Common myeloid progenitor, CD34-positive (primary cell): ENCODE data around the gene PPP2R5C.
"Not testable (repeated sequence)": the region's sequence is repeated elsewhere in the genome, so short reads cannot be mapped to it uniquely, and the experiment has no call there.

Source experiments
- CTCF ChIA-PET: fragments of 350-600 bp; sonication (Branson Sonifier 250); formaldehyde crosslinking; loops from one replicate; lab custom pipeline; 2021; ENCODE audit warnings: antibody characterized with exemption; lab: Charles Lee
- POLR2A ChIA-PET: fragments of 350-600 bp; sonication (Branson Sonifier 250); formaldehyde crosslinking; loops from one replicate; lab custom pipeline; 2021; ENCODE audit warnings: antibody characterized with exemption; lab: Charles Lee
- DNase-seq, 3 donors: peaks; one replicate each; pipeline versions ENCODE4 v3.0.0 to v3.0.0-alpha.2; 2013
- H3K27ac ChIP-seq, 2 experiments: 1 replicate in 1 of 2; 2 replicates in 1 of 2; pipeline ENCODE4 v1.7.0; 2013; ENCODE audit warnings: inconsistent platforms in 2 of 2, low read length in 2 of 2, mild to moderate bottlenecking in 2 of 2, low read depth in 1 of 2, moderate library complexity in 1 of 2; ENCODE audit not compliant: severe bottlenecking in 2 of 2, insufficient read depth in 1 of 2, poor library complexity in 1 of 2
- H3K27me3 ChIP-seq, 5 experiments: replicated peaks in 2 of 5; 1 replicate in 3 of 5; 2 replicates in 2 of 5; pipeline versions ENCODE4 v1.6.1 to v1.7.0; 2013; ENCODE audit warnings: low read length in 4 of 5, mild to moderate bottlenecking in 2 of 5, moderate library complexity in 2 of 5, inconsistent platforms in 1 of 5; ENCODE audit not compliant: insufficient read depth in 5 of 5, control insufficient read depth in 4 of 5
- H3K36me3 ChIP-seq, 4 experiments: 1 replicate in 2 of 4; 2 replicates in 2 of 4; pipeline versions ENCODE4 v1.6.1 to v1.7.0; 2013; ENCODE audit warnings: low read length in 3 of 4, control low read depth in 1 of 4, mild to moderate bottlenecking in 1 of 4; ENCODE audit not compliant: control insufficient read depth in 4 of 4, insufficient read depth in 4 of 4
- H3K4me1 ChIP-seq, 4 experiments: 1 replicate in 3 of 4; 2 replicates in 1 of 4; pipeline versions ENCODE4 v1.6.1 to v1.7.1; 2013; ENCODE audit warnings: low read length in 3 of 4, mild to moderate bottlenecking in 3 of 4, control low read depth in 1 of 4, inconsistent platforms in 1 of 4, moderate library complexity in 1 of 4; ENCODE audit not compliant: control insufficient read depth in 4 of 4, insufficient read depth in 4 of 4; ENCODE audit errors: control extremely low read depth in 1 of 4
- H3K4me3 ChIP-seq, 7 experiments: 1 replicate in 4 of 7; 2 replicates in 3 of 7; pipeline versions ENCODE4 v1.5.1 to v1.7.0; 2013; ENCODE audit warnings: mild to moderate bottlenecking in 7 of 7, low read length in 6 of 7, moderate library complexity in 6 of 7, inconsistent platforms in 2 of 7, low read depth in 2 of 7, control low read depth in 1 of 7; ENCODE audit not compliant: insufficient read depth in 4 of 7, control insufficient read depth in 1 of 7; ENCODE audit errors: extremely low read depth in 1 of 7
- H3K9me3 ChIP-seq, 5 experiments: 1 replicate in 4 of 5; 2 replicates in 1 of 5; pipeline versions ENCODE4 v1.6.1 to v1.7.1; 2013; ENCODE audit warnings: low read length in 4 of 5, mild to moderate bottlenecking in 2 of 5, inconsistent platforms in 1 of 5, low read depth in 1 of 5, moderate library complexity in 1 of 5; ENCODE audit not compliant: control insufficient read depth in 4 of 5, insufficient read depth in 2 of 5; ENCODE audit errors: control extremely low read depth in 1 of 5
- WGBS: methylation state at CpG from one replicate; pipeline ENCODE4 v1.1.5; 2013; ENCODE audit not compliant: insufficient coverage; 5-methylcytosine and 5-hydroxymethylcytosine counted together

Gene PPP2R5C

GRCh38 chr14:101969481-101969880, 208.0 kb downstream of the PPP2R5C start:
- POLR2A ChIA-PET = no interaction called here
- H3K27ac ChIP-seq = no peak overlapping the region
- H3K9me3 ChIP-seq = no peaks in the 10 kb centered on the region
- 98% methylated on average over 6 of the region's 9 CpGs for WGBS
- H3K36me3 ChIP-seq = peaks cover 0 to 16% (median 8%) of the 10 kb centered on the region in 4 experiments
- DNase-seq = no peak
- no peaks in the 10 kb centered on the region for H3K27me3 ChIP-seq
- CTCF ChIA-PET = interaction anchor here (1.1 kb wide), 1 partner anchor 19 kb away, joined by 4 read pairs; no protein-coding TSS in a partner anchor
- peaks cover 11 to 26% (median 18%) of the 10 kb centered on the region in 4 experiments for H3K4me1 ChIP-seq
- no peak overlapping the region for H3K4me3 ChIP-seq

GRCh38 chr14:101970830-101971400, 209.4 kb downstream of the PPP2R5C start:
- POLR2A ChIA-PET = no interaction called here
- Histone ChIP-seq H3K27me3 (no peaks in the 10 kb centered on the region), H3K4me3 (no peak overlapping the region), H3K27ac (no peak overlapping the region), H3K36me3 (peaks cover 3 to 24% (median 9%) of the 10 kb centered on the region in 4 experiments), H3K4me1 (peaks cover 5 to 20% (median 13%) of the 10 kb centered on the region in 4 experiments), H3K9me3 (no peaks in the 10 kb centered on the region)
- 100% methylated on average over 4 of the region's 11 CpGs for WGBS
- no peak for DNase-seq
- CTCF ChIA-PET = interaction anchor here (4.0 kb wide), 1 partner anchor 10 kb away, joined by 16 read pairs; no protein-coding TSS in a partner anchor

- CTCF ChIA-PET = interaction anchor here (4.0 kb wide), 1 partner anchor 10 kb away, joined by 16 read pairs; no protein-coding TSS in a partner anchor
- POLR2A ChIA-PET, H3K27ac ChIP-seq: not testable (repeated sequence)
Observed at GRCh38 chr14:101971458-101971857, 209.9 kb downstream of the PPP2R5C start.

GRCh38 chr14:101972126-101972866, 210.8 kb downstream of the PPP2R5C start:
- CTCF ChIA-PET = interaction anchor here (0.5 to 4.0 kb wide), 5 partner anchors 9 to 50 kb away, joined by 3 to 16 read pairs (median 3); no protein-coding TSS in a partner anchor
- POLR2A ChIA-PET = no interaction called here
- DNase-seq = peak in 2 of 3 donors; percentile 36 to 47
- peaks cover 0 to 8% (median 2%) of the 10 kb centered on the region in 4 experiments for H3K4me1 ChIP-seq
- H3K9me3 ChIP-seq = no peaks in the 10 kb centered on the region
- H3K27me3 ChIP-seq = no peaks in the 10 kb centered on the region
- peaks cover 8 to 33% (median 18%) of the 10 kb centered on the region in 4 experiments for H3K36me3 ChIP-seq
- 84% methylated on average over 8 of the region's 10 CpGs for WGBS
- H3K4me3 ChIP-seq = no peak overlapping the region
- H3K27ac ChIP-seq = peak overlapping the region in 1 of 2 experiments; percentile 14

More at GRCh38 chr14:101971458-101971857, 209.9 kb downstream of the PPP2R5C start:
- not testable (repeated sequence) for H3K9me3 ChIP-seq, H3K4me3 ChIP-seq, H3K27me3 ChIP-seq, DNase-seq
- peaks cover 3 to 25% (median 12%) of the 10 kb centered on the region in 4 experiments for H3K36me3 ChIP-seq
- H3K4me1 ChIP-seq = peaks cover 2 to 14% (median 8%) of the 10 kb centered on the region in 4 experiments
- WGBS = 100% methylated on average over 1 of the region's 2 CpGs

GRCh38 chr14:101973356-101973755, 211.8 kb downstream of the PPP2R5C start:
- no peak overlapping the region for H3K27ac ChIP-seq
- H3K9me3 ChIP-seq = no peaks in the 10 kb centered on the region

GRCh38 chr14:101975231-101975630, 213.7 kb downstream of the PPP2R5C start:
- peaks cover 0 to 6% (median 2%) of the 10 kb centered on the region in 4 experiments for H3K4me1 ChIP-seq
- POLR2A ChIA-PET = no interaction called here
- no peak for DNase-seq
- CTCF ChIA-PET = interaction anchor here (4.0 kb wide), 1 partner anchor 14 kb away, joined by 16 read pairs; no protein-coding TSS in a partner anchor
- H3K27me3 ChIP-seq = no peaks in the 10 kb centered on the region
- WGBS = 100% methylated on average over 4 of the region's 7 CpGs
- H3K4me3 ChIP-seq = no peak overlapping the region
- H3K9me3 ChIP-seq = no peaks in the 10 kb centered on the region
- peaks cover 16 to 48% (median 35%) of the 10 kb centered on the region in 4 experiments for H3K36me3 ChIP-seq
- no peak overlapping the region for H3K27ac ChIP-seq

More at GRCh38 chr14:101973356-101973755, 211.8 kb downstream of the PPP2R5C start:
- POLR2A ChIA-PET = interaction anchor here (0.6 kb wide), 1 partner anchor 31 kb away, joined by 3 read pairs; no protein-coding TSS in a partner anchor
- WGBS = 98% methylated on average over 6 of the region's 7 CpGs
- Histone ChIP-seq H3K4me1 (peaks cover 0 to 6% (median 2%) of the 10 kb centered on the region in 4 experiments), H3K36me3 (peaks cover 12 to 42% (median 23%) of the 10 kb centered on the region in 4 experiments), H3K27me3 (no peaks in the 10 kb centered on the region), H3K4me3 (no peak overlapping the region)
- CTCF ChIA-PET = interaction anchor here (0.9 to 4.0 kb wide), 4 partner anchors 10 to 19 kb away, joined by 3 to 16 read pairs (median 6); no protein-coding TSS in a partner anchor
- DNase-seq = no peak
